Stimulated activated CD8-positive, alpha-beta memory T cell treated with anti-CD3 and anti-CD28 coated beads, Interleukin-4, amount 100 ng/mL, for 4 hours (primary cell): ENCODE results near the gene MYL2.

Experiments
- DNase-seq, 2 donors: peaks; one replicate each; pipeline ENCODE4 v3.0.0-alpha.2; 2020; ENCODE audit warnings: low read depth in 2 of 2, low spot score in 1 of 2

Gene MYL2

GRCh38 chr12:110896559-110896958, 23.8 kb downstream of the MYL2 start:
- no peak for DNase-seq

GRCh38 chr12:110893956-110894355, 26.4 kb downstream of the MYL2 start:
- DNase-seq, result no peak

DNA sequence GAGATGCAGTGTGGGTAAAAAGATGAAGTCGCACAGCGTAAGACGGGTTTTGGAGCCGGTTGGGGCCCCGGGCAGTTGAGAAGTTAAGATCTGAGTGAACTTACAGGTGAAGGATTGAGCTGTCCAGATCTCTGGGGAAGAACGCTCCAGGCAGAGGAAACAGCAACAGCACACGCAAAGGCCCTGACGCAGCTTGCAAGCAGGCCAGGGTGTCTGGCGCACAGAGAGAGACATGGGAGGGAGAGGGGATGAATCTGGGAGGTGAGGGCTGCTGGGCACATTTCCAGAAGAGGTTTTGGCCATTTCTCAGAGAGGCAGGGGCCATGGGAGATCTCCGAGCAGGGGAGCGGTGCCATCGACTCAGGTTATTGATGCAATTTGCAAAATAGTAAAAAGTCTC, 31.0 kb downstream of the MYL2 start:
- DNase-seq, result no peak

GRCh38 chr12:110888256-110888991, 32.0 kb downstream of the MYL2 start:
- no peak for DNase-seq

- no peak for DNase-seq
Measured at GRCh38 chr12:110885152-110885840, 35.1 kb downstream of the MYL2 start.

DNA sequence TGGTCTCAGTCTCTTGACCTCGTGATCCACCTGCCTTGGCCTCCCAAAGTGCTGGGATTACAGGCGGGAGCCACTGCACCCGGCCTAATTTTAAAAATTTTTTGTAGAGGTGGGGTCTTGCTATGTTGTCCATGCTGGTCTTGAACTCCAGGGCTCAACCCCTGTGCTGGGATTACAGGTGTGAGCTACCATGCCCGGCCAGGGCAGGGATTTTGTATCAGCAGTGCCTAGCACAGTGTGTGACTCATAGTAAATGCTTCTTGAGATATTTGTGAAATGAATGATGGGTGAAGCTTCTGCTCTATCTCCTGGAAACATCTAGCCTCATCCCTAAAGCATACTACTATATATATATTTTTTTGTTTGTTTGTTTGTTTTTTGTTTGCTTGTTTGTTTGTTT, 37.1 kb downstream of the MYL2 start:
- no peak for DNase-seq

GRCh38 chr12:110880651-110881050, 39.7 kb downstream of the MYL2 start:
- DNase-seq, result no peak

GRCh38 chr12:110874781-110875180, 45.6 kb downstream of the MYL2 start:
- no peak for DNase-seq

DNA sequence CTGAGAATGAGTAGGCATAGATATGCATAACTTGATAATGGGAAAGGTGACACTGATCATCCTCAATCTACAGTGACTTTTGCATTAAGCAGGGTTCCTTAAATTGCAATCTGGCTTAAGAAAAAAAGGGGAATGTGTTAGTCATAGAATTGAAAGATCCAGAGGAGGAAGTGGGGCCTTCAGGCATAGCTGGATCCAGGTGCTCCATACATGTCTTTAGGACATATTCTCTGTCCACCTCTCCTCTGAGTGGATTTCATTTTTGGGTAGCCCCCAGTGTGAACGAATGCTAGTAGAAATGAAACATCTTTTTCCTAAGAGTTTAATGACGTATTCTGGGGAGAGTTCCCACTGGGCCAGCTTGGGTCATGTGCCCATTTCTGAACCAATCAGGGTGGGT, 46.0 kb downstream of the MYL2 start:
- no peak for DNase-seq

GRCh38 chr12:110872100-110872499, 48.3 kb downstream of the MYL2 start:
- no peak for DNase-seq

GRCh38 chr12:110869803-110870202, 50.6 kb downstream of the MYL2 start:
- no peak for DNase-seq

- no peak for DNase-seq
Measured at GRCh38 chr12:110869026-110869425, 51.4 kb downstream of the MYL2 start.

GRCh38 chr12:110865521-110865920, 54.9 kb downstream of the MYL2 start:
- no peak for DNase-seq

DNA sequence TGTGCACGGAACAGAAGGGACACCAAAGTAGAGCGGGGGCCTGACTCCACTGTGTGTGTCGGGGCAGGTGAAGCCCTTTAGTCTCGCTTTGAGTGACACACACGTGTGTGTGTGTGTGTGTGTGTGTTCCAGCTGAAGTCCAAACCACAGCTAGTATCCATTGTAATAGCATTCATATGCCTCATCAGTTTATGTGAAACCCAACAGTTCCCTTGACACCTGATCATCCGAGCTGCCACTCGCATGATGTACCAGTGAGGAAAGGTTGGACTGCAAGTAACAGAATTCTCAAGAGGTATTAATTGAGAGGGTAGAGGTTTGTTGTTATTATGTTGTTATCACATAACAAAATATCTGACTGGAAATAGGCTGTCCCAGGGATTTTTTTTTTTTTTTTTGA, 57.2 kb downstream of the MYL2 start:
- DNase-seq, result no peak

GRCh38 chr12:110862329-110862728, 58.0 kb downstream of the MYL2 start:
- no peak for DNase-seq

DNA sequence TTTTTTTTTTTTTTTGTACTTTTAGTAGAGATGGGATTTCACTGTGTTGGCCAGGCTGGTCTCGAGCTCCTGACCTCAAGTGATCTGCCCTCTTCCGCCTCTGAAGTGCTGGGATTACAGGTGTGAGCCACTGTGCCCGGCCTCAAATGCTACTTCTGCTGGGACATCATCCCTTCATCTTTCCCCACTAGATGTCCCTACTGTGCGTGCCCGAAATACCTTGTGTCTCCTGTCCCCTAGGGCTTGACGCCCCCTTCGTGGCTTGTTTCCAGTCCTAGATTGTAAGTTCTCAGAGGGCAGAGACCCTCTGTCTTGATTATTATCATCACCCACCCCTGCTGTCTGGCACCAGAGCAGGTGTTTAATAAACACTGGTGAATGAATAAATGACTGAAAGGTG, 58.6 kb downstream of the MYL2 start:
- DNase-seq, result no peak
